GM23248 (cell line): ENCODE results near the gene ZNF587.

Experiments
- EZH2 ChIP-seq: fragments of 200-600 bp; sonication (generic); IDR thresholded peaks from 2 replicates; pipeline ENCODE4 v1.6.1; 2018; ENCODE audit warnings: antibody characterized with exemption, mild to moderate bottlenecking; ENCODE audit not compliant: insufficient read depth, poor library complexity, severe bottlenecking
- EZH2phosphoT487 ChIP-seq: fragments of 200-600 bp; sonication (generic); IDR thresholded peaks from 2 replicates; pipeline ENCODE4 v1.6.1; 2018; ENCODE audit warnings: antibody characterized with exemption, moderate library complexity, mild to moderate bottlenecking, low read depth; ENCODE audit not compliant: insufficient read depth

DNA sequence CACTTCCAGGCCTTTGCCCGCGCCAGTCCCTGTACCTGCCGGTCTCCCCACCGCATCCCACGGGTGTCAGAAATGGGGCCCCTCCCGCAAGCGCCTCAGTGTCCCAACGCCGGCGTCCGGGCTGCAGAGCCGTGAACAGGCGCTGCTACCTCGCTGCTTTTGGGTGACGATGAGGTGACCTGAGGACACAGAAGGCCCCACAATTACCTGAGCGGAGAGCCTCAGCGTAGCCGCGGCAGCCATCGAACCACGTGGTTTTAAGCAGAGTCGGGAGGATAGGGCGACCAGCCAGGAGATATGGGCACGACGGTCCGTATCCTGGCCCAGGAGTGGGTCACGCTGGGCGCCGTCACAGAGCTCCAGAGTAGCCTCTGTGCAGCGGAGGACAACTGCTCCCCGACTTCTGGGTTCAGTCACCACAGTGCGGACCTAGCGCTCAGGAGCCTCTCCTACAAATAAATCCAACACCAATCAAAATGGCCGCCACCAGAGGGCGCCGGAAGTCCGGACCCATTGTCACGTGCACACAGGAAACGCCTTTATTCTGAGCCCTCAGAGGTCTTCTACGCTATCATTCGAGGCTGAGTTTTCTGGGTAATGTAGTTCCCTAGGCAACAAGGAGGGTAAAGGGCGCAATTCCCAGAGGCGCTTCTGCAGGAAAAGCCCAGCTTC, 39.0 kb downstream of the ZNF587 start, which contains the start of gene ZNF814:
- TF ChIP-seq EZH2phosphoT487 (no peak), EZH2 (no peak)
